GM21619 (cell line): ENCODE measurements around the gene WDHD1.
A peak's percentile ranks its signal among the peaks of the same experiment; 100 is the strongest.
"Not testable (repeated sequence)": the region's sequence is repeated elsewhere in the genome, so short reads cannot be mapped to it uniquely, and the experiment has no call there.

ENCODE experiments used
- ATAC-seq: cut with Tn5 transposase; IDR thresholded peaks from one replicate; pipeline ENCODE4 v1.9.1; 2021; ENCODE audit not compliant: unreplicated experiment

WDHD1 gene

GRCh38 chr14:54908973-54909372, 117.9 kb downstream of the WDHD1 start:
- not testable (repeated sequence) for ATAC-seq

GRCh38 chr14:54908190-54908589, 118.7 kb downstream of the WDHD1 start:
- no peak for ATAC-seq

- no peak for ATAC-seq
Measured at GRCh38 chr14:54906075-54906474, 120.8 kb downstream of the WDHD1 start.

GRCh38 chr14:54902521-54903420, 124.1 kb downstream of the WDHD1 start, which contains the start of gene GCH1:
Gene GCH1, minus strand, starts transcription at chr14:54902826. Its CDS starts 163 bp downstream, at chr14:54902663.
- ATAC-seq, result peak; percentile 78

- peak; percentile 47 for ATAC-seq
Measured at GRCh38 chr14:54902143-54902520, 124.8 kb downstream of the WDHD1 start.

GRCh38 chr14:54901380-54902142, 125.3 kb downstream of the WDHD1 start:
- ATAC-seq, result no peak

- no peak for ATAC-seq
Measured at GRCh38 chr14:54899573-54899972, 127.3 kb downstream of the WDHD1 start.

GRCh38 chr14:54897809-54898555, 128.9 kb downstream of the WDHD1 start:
- ATAC-seq, result not testable (repeated sequence)

- no peak for ATAC-seq
Measured at GRCh38 chr14:54895683-54896082, 131.2 kb downstream of the WDHD1 start.

- no peak for ATAC-seq
Measured at GRCh38 chr14:54894995-54895394, 131.9 kb downstream of the WDHD1 start.

- ATAC-seq, result no peak
Measured at GRCh38 chr14:54893151-54893760, 133.6 kb downstream of the WDHD1 start.

- ATAC-seq, result no peak
Measured at GRCh38 chr14:54891471-54892245, 135.2 kb downstream of the WDHD1 start.

- peak; percentile 70 for ATAC-seq
Measured at GRCh38 chr14:54890788-54891187, 136.1 kb downstream of the WDHD1 start.

- no peak for ATAC-seq
Measured at GRCh38 chr14:54889919-54890318, 137.0 kb downstream of the WDHD1 start.
